GM19467 (cell line): ENCODE results near the gene LEPROT.

ENCODE experiments used
- ATAC-seq: cut with Tn5 transposase; IDR thresholded peaks from one replicate; pipeline ENCODE4 v1.9.1; 2021; ENCODE audit warnings: mild to moderate bottlenecking, moderate library complexity; ENCODE audit not compliant: unreplicated experiment

Gene LEPROT

DNA sequence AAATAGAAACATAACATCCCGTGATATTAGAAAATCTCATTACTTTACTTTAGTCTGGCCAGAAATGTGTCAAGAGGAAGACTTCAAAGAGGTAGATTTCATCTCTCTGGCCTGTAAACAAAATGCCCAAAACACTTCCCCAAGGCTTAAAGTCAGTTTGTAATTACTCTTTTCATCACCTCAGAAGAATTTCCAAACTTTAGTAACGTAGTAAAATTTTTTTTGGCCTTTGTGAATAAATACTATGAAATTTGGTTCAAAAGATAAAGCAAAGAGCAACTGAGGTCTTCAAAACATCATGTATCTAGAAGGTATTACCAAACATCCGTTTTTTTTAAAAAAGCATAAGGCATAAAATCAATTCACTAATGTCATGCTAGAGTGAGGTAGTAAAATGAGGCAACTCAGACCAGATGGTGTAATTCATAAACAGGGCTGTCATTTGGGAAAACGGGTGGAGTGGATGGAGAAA is 51.4 kb downstream of the LEPROT start:
- ATAC-seq = no peak

GRCh38 chr1:65476327-65476726 is 55.9 kb downstream of the LEPROT start:
- no peak for ATAC-seq

- no peak for ATAC-seq
These were observed 57.2 kb downstream of the LEPROT start for GRCh38 chr1:65477414-65478378.

GRCh38 chr1:65478379-65479026 is 58.0 kb downstream of the LEPROT start:
- no peak for ATAC-seq

- no peak for ATAC-seq
These were observed 59.2 kb downstream of the LEPROT start for GRCh38 chr1:65479554-65480204.

- no peak for ATAC-seq
These were observed 60.4 kb downstream of the LEPROT start for GRCh38 chr1:65480684-65481405.

DNA sequence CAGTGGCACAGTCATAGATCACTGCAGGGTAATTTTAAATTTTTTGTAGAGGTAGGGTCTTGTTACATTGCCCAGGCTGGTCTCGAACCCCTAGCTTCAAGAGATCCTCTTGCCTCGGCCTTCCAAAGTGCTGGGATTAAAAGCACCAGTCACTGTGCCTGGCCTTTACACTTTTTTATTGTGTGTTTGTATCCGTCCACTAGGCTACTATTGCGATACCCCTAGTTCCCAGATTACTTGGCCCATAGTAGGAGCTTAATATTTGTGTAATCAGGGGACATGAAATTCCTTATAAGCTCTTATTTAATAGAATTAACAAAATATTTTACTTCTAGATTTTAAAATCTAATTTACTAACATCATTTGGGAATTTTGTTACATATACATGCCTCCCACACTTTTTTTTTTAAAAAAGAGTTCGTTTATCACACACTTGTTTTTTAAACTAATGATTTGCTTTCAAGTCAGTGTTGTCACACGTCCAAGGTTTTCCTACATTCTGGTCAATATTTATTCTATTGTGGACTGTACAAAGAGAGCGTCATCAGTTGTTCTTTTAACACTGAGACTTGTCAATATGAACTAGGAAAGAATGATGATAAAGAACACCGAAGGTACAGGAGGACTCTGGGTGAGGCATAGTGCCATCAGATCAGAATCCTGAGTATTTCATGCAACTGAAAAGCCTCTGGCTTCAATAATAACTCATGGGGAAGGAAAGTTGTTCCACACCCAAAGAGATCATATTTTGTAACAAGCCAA is 63.7 kb downstream of the LEPROT start:
- ATAC-seq = no peak
